Measurements from ENCODE around the gene TYK2. TPM values are rescaled to one million over a fixed set of nuclear protein-coding genes. Genes with fewer than 3 reads are reported as not detected.

The TYK2 gene
- total and polyA plus RNA-seq, 9 of the 15 experiments (the other 6 are each of a cell fraction or from before 2014, with no cell fraction given) = 15.0 to 182 (median 85.9) TPM

DNA sequence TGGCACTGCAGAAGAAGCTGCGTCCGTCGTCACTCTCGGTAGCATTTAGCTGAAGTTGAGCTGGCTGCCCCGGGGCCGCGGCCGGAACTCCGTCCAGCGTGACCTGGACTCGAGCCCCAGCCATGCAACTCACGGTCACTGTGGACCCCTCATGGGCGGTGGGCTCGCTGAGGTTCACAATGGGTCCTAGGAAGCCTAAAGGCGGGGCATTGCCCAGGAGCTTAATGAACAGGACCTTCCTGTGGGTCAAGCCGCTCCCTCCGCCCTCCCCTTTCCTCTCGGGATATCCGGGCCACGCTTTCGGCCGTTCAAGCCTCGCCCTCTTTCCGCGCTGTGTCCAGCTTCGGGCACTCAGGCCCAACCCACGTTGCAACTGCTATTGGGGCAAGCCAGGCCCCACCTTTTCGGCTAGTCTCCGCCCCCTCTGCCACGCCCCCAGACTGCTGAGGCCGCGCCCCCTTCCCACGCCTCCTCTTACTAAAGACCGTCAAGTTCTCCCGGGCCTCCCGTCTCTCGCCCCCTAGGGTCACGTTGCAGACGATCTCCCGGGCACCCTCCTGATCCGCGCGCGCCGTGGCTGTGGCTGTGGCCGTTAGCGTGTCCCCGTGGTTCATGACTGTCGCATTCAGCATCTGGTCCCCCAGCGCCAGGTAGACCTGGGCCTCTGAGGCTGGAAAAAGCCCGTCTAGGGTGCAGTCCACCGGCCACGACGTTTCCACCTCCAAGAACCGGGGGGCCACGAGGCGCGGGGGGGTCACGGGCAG lies 45.6 kb downstream of the TYK2 start (continued):
- TF ChIP-seq, protein P1, sequence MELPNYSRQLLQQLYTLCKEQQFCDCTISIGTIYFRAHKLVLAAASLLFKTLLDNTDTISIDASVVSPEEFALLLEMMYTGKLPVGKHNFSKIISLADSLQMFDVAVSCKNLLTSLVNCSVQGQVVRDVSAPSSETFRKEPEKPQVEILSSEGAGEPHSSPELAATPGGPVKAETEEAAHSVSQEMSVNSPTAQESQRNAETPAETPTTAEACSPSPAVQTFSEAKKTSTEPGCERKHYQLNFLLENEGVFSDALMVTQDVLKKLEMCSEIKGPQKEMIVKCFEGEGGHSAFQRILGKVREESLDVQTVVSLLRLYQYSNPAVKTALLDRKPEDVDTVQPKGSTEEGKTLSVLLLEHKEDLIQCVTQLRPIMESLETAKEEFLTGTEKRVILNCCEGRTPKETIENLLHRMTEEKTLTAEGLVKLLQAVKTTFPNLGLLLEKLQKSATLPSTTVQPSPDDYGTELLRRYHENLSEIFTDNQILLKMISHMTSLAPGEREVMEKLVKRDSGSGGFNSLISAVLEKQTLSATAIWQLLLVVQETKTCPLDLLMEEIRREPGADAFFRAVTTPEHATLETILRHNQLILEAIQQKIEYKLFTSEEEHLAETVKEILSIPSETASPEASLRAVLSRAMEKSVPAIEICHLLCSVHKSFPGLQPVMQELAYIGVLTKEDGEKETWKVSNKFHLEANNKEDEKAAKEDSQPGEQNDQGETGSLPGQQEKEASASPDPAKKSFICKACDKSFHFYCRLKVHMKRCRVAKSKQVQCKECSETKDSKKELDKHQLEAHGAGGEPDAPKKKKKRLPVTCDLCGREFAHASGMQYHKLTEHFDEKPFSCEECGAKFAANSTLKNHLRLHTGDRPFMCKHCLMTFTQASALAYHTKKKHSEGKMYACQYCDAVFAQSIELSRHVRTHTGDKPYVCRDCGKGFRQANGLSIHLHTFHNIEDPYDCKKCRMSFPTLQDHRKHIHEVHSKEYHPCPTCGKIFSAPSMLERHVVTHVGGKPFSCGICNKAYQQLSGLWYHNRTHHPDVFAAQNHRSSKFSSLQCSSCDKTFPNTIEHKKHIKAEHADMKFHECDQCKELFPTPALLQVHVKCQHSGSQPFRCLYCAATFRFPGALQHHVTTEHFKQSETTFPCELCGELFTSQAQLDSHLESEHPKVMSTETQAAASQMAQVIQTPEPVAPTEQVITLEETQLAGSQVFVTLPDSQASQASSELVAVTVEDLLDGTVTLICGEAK (IDR thresholded peaks at IDR 0.05) = peak; percentile 60
- TF ChIP-seq, protein P1 (CRISPR knock-in tag; IDR thresholded peaks at IDR 0.05) = no peak
- TF ChIP-seq PHF21A (IDR thresholded peaks at IDR 0.05; ENCODE audit: borderline replicate concordance, low read depth) = no peak
- no peak for TF ChIP-seq ERF (CRISPR knock-in tag; IDR thresholded peaks at IDR 0.05)
- TF ChIP-seq, protein P2, sequence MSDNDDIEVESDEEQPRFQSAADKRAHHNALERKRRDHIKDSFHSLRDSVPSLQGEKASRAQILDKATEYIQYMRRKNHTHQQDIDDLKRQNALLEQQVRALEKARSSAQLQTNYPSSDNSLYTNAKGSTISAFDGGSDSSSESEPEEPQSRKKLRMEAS (CRISPR knock-in tag; IDR thresholded peaks at IDR 0.05) = peak; percentile 81
- peak; percentile 27 for TF ChIP-seq CHD1 (IDR thresholded peaks at IDR 0.05; ENCODE audit: low read length)
- TF ChIP-seq, protein P3, sequence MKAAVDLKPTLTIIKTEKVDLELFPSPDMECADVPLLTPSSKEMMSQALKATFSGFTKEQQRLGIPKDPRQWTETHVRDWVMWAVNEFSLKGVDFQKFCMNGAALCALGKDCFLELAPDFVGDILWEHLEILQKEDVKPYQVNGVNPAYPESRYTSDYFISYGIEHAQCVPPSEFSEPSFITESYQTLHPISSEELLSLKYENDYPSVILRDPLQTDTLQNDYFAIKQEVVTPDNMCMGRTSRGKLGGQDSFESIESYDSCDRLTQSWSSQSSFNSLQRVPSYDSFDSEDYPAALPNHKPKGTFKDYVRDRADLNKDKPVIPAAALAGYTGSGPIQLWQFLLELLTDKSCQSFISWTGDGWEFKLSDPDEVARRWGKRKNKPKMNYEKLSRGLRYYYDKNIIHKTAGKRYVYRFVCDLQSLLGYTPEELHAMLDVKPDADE (conservative IDR thresholded peaks at IDR 0.05; ENCODE audit: control insufficient read depth, low read depth, low read length) = 0 out of 2 replicates have a peak, but pooled peaks have one; percentile 35
- peak; percentile 75; the same call in 1 of the 2 replicates for TF ChIP-seq PHF8 (IDR thresholded peaks at IDR 0.05; ENCODE audit: borderline replicate concordance, low read length)
- peak; percentile 37 to 71; a peak in 3 of 4 replicates for TF ChIP-seq MAZ (CRISPR knock-in tag; conservative IDR thresholded peaks at IDR 0.05 in 1 of 2, IDR thresholded peaks at IDR 0.05 in 1 of 2)
- TF ChIP-seq RAD51 (IDR thresholded peaks at IDR 0.05; ENCODE audit: borderline replicate concordance, low read depth) = no peak
- peak; percentile 76 for TF ChIP-seq POLR2A (conservative IDR thresholded peaks at IDR 0.05)
- peak; percentile 83 for TF ChIP-seq POLR2G (IDR thresholded peaks at IDR 0.05; ENCODE audit: low read depth, low read length)
- TF ChIP-seq EGR1 (conservative IDR thresholded peaks at IDR 0.05) = peak; percentile 88
- peak; percentile 66 for TF ChIP-seq NFIC (IDR thresholded peaks at IDR 0.05)
- TF ChIP-seq MYC (IDR thresholded peaks at IDR 0.05; ENCODE audit: low read depth, low read length) = peak; percentile 81
- no peak for TF ChIP-seq MYC (CRISPR knock-in tag; IDR thresholded peaks at IDR 0.05; ENCODE audit: borderline replicate concordance, low read depth)

All from K562 (cell line).